Cardiac muscle cell (in vitro differentiated cells and primary cell): ENCODE results near the gene VPS18. TPM values are rescaled to one million over a fixed set of nuclear protein-coding genes. Genes with fewer than 3 reads are reported as not detected.

Experiments
- DNase-seq, 2 donors: peaks; one replicate each; pipeline versions ENCODE4 v3.0.0 to v3.0.0-alpha.2; 2010 to 2017; ENCODE audit warnings: low read depth in 1 of 2, low spot score in 1 of 2
- H3K27ac ChIP-seq: fragments of 200-600 bp; sonication (generic); 2 replicates; pipeline ENCODE4 v1.5.1; 2016
- H3K27me3 ChIP-seq: fragments of 200-600 bp; sonication (generic); 2 replicates; pipeline ENCODE4 v1.6.0; 2016; ENCODE audit warnings: control low read depth
- H3K36me3 ChIP-seq: fragments of 200-600 bp; sonication (generic); 2 replicates; pipeline ENCODE4 v1.5.1; 2016; ENCODE audit warnings: control low read depth
- H3K4me1 ChIP-seq: fragments of 200-600 bp; sonication (generic); 2 replicates; pipeline ENCODE4 v1.8.1; 2017; ENCODE audit warnings: low read depth, mild to moderate bottlenecking, mixed run types
- H3K4me3 ChIP-seq: fragments of 200-600 bp; sonication (generic); 2 replicates; pipeline ENCODE4 v1.5.1; 2016; ENCODE audit warnings: mild to moderate bottlenecking
- H3K9me3 ChIP-seq: fragments of 200-600 bp; sonication (generic); 2 replicates; pipeline ENCODE4 v1.5.1; 2017; ENCODE audit warnings: low read depth, mild to moderate bottlenecking, control low read depth
- polyA plus RNA-seq: library from polyadenylated mRNA; unstranded; fragments of >200 nt; fragmentation: Nextera tagmentation; extraction: Ambion mirVana; gene quantifications from 2 replicates; pipeline ENCODE4 v1.2.1, GENCODE V29; 2016
- total RNA-seq: library from RNA; depleted of rRNA; stranded (reverse); fragments of >200 nt; gene quantifications from 2 replicates; pipeline ENCODE4 v1.2.3, GENCODE V29; 2016
- TF ChIP-seq, protein P1 (sequence below): IDR thresholded peaks from 2 replicates; pipeline ENCODE4 v1.5.1; 2012; ENCODE audit warnings: low read depth, mild to moderate bottlenecking, low read length

The VPS18 gene
- total and polyA plus RNA-seq, 2 experiments from 2014 or later, result 28.7 to 34.1 TPM

DNA sequence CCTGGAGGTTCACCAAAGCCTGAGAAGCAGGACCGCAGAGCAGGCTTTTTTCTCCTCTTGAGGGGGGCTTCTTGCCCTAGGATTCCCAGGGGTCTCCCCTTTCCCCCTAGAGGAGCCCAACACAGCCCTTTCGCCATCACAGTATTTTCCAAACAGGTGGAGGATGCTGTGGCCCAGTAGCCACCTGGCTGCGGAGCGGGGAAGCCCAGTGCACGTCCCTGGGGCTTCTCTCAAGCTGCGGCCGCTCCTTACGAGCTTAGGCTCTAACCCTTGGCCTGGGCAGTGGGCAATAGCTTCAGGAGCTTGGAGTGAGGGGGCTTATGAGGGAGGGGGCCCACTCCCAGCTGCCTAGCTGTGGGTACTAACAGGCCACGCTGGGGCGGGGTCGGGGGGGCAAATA is 23.3 kb downstream of the VPS18 start:
- DNase-seq, result no peak
- no peaks in the 10 kb centered on the region for H3K4me1 ChIP-seq
- H3K27me3 ChIP-seq, result peaks cover 27% of the 10 kb centered on the region
- no peak overlapping the region for H3K4me3 ChIP-seq
- no peak overlapping the region for H3K27ac ChIP-seq
- TF ChIP-seq, protein P1, sequence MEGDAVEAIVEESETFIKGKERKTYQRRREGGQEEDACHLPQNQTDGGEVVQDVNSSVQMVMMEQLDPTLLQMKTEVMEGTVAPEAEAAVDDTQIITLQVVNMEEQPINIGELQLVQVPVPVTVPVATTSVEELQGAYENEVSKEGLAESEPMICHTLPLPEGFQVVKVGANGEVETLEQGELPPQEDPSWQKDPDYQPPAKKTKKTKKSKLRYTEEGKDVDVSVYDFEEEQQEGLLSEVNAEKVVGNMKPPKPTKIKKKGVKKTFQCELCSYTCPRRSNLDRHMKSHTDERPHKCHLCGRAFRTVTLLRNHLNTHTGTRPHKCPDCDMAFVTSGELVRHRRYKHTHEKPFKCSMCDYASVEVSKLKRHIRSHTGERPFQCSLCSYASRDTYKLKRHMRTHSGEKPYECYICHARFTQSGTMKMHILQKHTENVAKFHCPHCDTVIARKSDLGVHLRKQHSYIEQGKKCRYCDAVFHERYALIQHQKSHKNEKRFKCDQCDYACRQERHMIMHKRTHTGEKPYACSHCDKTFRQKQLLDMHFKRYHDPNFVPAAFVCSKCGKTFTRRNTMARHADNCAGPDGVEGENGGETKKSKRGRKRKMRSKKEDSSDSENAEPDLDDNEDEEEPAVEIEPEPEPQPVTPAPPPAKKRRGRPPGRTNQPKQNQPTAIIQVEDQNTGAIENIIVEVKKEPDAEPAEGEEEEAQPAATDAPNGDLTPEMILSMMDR, result no peak
- H3K9me3 ChIP-seq, result no peaks in the 10 kb centered on the region
- no peaks in the 10 kb centered on the region for H3K36me3 ChIP-seq

DNA sequence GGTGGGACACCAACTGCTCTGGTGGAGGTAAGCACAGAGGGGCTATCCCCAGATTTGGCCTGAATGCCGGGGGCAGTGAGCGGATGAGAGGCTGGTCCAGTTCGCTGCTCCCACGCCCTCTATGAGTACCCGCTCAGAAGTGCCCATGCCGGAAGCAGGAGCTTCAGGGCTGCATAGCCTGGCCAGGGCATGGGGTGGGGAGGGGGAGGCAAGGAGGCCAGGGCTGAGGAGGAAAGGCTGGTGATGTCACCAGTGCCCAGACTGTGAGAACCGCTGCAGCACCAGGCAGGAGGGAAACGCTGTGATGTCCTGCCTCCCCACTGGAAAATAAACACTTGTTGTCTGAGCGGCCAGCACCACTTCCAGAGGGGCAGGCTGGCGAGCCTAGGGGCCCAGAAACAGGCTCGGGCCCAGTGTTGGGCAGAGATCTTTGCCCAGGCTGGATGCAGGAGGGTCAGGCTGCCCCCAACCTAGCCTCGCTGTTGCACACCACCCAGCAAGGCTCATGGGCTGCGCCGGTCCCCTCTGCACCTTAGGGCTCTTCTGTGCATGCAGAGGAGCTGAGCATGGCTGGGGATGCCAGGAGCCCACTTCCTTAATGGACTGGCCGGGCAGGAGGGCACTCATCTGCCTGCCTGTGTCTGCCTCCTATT is 24.0 kb downstream of the VPS18 start:
- Histone ChIP-seq H3K4me3 (no peak overlapping the region), H3K27ac (no peak overlapping the region), H3K9me3 (no peaks in the 10 kb centered on the region), H3K27me3 (peaks cover 34% of the 10 kb centered on the region), H3K4me1 (no peaks in the 10 kb centered on the region), H3K36me3 (no peaks in the 10 kb centered on the region)
- TF ChIP-seq, protein P1, result no peak
- no peak for DNase-seq

DNA sequence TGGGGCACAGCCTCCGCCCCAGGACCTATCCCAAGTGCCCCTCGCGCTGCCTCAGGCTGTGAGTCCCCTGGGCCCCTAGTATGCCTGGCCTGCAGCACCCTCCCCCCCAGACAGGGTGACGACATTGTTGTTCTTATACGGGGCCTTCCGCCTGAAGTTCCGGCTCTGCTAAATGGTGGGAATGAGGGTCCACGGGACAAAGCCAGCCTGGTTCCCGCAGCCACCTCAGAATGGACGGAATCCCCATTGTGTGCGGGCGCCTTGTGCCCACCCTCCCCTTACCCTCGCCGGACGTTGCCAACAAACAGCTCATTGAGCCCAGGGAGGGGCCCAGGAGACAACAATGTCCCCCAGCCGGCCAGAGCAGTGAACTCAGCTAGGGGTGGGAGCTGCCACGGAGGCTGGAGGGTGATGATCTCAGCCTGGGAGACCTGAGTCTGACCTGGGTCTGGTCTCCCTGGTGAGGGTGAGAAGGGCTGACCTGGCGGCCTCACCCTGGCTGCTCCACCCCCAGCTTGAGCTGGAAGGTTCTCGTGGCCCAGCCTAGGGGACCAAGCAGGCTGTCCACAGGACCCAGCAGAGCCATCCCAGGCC is 24.6 kb downstream of the VPS18 start:
- Histone ChIP-seq H3K4me1 (no peaks in the 10 kb centered on the region), H3K27me3 (peaks cover 41% of the 10 kb centered on the region), H3K4me3 (no peak overlapping the region), H3K36me3 (no peaks in the 10 kb centered on the region), H3K9me3 (no peaks in the 10 kb centered on the region), H3K27ac (no peak overlapping the region)
- TF ChIP-seq, protein P1, result no peak
- no peak for DNase-seq

DNA sequence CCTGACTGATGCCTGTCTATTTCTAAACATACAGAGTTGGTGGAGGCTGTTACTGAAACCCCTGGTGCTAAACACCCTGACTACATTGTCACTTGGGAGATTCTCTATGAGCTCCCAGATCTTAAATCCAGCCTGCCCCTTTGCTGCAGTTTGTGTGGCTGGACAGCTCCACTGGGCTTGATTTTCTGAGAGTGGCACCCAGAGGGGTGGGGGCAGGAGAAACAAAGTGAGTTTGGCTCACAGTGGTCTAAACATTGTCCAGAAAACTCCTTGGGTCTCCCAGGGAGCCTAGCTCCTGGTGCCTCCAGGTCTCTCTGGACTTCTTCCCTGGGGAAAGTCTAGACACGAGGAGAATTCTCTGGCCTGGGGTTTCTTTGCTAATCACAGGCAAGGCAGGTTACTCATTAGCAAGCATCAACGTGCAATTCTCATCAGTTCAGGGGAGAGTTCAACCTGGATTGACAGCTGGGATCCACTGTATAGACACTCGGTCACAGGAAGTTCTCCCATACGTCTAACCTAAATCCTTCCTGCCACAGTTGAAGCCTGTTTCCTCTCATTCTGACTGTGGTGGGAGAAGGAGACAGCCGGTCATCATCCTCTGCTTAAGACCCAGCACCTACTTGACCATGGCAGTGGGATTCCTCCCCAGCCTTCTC is 27.8 kb downstream of the VPS18 start:
- TF ChIP-seq, protein P1, result no peak
- Histone ChIP-seq H3K36me3 (no peaks in the 10 kb centered on the region), H3K9me3 (no peaks in the 10 kb centered on the region), H3K4me1 (peaks cover 7% of the 10 kb centered on the region), H3K27me3 (peaks cover 72% of the 10 kb centered on the region), H3K4me3 (no peak overlapping the region), H3K27ac (no peak overlapping the region)
- no peak for DNase-seq

DNA sequence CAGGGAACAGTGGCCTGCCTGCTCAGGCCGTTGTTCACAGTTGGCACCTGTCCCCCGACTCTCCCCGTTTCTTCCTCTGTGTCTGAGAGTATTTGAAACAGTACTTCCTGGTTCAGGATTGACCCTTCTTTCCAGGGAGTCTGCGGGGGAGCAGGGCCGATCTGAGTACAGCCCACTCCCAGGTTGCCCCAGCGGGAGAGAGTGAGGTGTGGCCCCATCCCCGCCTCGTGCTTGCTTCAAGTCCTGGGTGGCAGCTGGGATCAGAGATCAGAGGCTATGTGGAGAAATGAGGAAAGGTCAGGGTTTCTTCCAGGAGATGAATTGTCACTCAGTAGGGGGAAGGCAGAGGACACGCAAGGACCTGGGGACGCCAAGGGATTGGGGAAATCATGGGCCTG is 28.4 kb downstream of the VPS18 start:
- TF ChIP-seq, protein P1, result no peak
- Histone ChIP-seq H3K27ac (no peak overlapping the region), H3K9me3 (no peaks in the 10 kb centered on the region), H3K36me3 (no peaks in the 10 kb centered on the region), H3K4me1 (peaks cover 7% of the 10 kb centered on the region), H3K4me3 (no peak overlapping the region), H3K27me3 (peaks cover 73% of the 10 kb centered on the region)
- no peak for DNase-seq
